Sciatic nerve (tissue), 2 donors: Measurements from ENCODE around the gene VWC2L. TPM values are rescaled to one million over a fixed set of nuclear protein-coding genes. Genes with fewer than 3 reads are reported as not detected.

Experiments
- ATAC-seq: fragments of 200-7000 bp; cut with Tn5 transposase; one replicate; pipeline ENCODE4 v1.9.1; 2020; ENCODE audit warnings: mild to moderate bottlenecking, moderate library complexity
- DNase-seq: peaks from one replicate; pipeline ENCODE4 v3.0.0-alpha.2; 2020; ENCODE audit warnings: low spot score
- intact Hi-C: fragments of 100-400 bp; cut with DNase I; formaldehyde crosslinking; loops from one replicate; pipeline ENCODE4 v1.14.2; 2022
- total RNA-seq: library from RNA; stranded (reverse); fragmentation: NEBNext Ultra II Directional; extraction: Animal tissue kit (Norgen Biotek cat#: 25700); gene quantifications from one replicate; pipeline ENCODE4 v1.2.1, GENCODE V29; 2021
- donor health status: DM: no; HTN: no; CAD: no.
- donor health status: DM: no; HTN: no; CAD: no.

VWC2L gene
- total RNA-seq, 1 donor from 2014 or later = not detected

DNA sequence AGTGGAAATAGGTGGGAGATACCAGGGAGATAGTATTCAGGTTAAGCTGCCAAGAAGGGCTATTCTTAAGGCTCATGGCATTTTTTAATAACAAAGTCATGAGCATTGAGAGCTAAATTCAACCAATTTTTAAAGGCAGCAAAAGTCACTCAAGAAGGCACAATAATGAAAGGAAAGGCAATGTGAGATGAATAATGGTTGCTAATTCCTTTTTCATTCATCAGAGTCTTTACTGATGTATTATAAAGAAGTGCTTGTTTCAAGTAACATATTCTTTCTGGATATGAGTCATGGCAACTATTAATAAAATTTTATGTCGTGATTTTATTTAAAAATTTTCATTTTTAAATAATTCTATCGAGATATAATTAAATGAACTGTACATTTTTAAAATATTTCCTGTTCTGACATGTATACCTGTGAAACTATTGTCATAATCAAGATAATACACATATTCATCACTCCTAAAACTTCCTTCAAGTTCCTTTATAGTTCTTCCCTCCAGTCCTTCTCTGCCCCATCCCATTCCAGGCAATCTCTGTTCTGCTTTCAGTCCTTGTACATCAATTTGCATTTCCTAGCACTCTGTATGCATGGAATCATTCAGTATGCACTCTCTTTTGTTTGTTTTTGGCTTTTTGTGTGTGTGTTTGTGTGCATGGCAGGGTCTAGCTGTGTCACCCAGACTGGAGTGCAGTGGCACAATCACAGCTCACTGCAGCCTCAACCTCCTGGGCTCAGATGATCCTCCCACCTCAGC, 40.8 kb downstream of the VWC2L start:
- no peak for ATAC-seq
- DNase-seq = no peak
- intact Hi-C loops = no loop called here

DNA sequence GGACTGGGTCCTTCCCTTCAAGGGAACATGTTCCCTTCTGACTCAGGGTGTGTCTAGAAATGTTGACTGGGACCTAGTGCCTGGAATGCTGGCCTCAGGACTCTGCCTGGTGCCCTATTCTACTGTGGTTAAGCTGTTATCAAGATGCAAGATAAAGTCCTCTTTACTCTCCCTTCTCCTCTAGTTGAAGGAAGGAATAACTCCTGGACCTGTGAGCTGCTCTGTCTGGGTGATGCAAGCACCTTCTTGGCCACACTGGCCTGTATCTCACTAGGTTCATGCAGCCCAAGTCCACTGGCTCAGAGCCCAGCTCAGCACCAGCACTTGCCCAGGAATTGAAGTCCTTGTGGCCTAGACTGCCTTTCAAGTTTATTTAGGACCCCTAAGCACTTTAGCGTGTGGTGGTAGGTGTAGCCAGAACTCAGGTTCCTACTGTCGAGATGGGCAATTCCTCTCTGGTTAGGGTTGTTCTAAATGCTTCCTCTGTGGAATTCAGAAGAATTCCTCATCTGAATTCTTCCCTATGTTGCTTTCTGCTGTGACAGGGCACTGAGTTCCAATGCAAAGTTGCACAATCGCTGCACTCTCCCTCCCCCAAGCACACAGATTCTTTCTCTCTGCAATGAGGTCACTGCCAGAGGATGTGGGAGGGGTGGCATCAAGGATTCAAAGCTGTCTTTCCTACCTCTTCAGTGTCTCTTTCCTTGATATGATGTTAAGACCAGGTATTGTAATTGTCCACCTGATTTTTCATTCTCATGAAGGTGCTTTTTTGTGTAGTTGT, 54.7 kb downstream of the VWC2L start:
- intact Hi-C loops = no loop called here
- DNase-seq (no peak), ATAC-seq (peak; percentile 62)

DNA sequence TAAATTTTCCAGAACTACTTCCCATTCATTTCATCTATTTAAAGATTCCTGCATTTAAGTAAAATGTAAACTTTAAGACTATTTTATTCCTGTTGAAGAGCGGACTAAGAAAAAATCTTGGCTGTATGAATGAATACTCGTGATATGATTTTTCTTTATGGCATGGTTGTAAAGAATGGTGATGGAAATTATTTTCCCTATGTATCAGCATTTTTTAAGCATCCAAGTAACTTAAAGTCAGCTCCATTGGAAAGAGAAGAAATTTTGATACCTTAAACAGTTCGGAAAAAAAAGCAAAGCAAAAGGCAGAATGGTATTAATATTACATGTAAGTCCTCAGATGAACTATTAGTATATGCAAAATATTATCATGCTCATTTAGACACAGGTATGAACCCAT, 58.9 kb downstream of the VWC2L start:
- ATAC-seq (no peak), DNase-seq (no peak)
- intact Hi-C loops = no loop called here

DNA sequence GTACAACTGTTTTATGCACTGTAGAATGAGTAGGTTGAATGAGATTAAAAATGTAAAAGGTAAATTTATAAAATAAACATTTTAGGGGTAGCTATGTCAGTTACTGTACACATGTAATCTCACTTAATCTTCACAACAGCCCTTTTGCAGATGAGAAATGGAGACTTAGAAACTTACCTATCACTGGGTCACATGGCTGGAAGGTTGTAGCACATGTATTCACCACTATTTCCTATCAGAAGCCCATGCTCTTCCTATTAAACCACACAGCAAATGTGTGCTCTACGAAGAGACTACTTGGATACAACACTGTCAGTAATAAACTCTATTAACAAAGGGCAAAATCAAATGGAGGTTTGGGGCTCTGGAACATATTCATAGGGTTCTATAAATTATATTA, 60.5 kb downstream of the VWC2L start:
- intact Hi-C loops = no loop called here
- no peak for DNase-seq
- ATAC-seq = no peak

- intact Hi-C loops = no loop called here
- no peak for DNase-seq
- no peak for ATAC-seq
Measured at GRCh38 chr2:214471990-214472389, 61.1 kb downstream of the VWC2L start.

DNA sequence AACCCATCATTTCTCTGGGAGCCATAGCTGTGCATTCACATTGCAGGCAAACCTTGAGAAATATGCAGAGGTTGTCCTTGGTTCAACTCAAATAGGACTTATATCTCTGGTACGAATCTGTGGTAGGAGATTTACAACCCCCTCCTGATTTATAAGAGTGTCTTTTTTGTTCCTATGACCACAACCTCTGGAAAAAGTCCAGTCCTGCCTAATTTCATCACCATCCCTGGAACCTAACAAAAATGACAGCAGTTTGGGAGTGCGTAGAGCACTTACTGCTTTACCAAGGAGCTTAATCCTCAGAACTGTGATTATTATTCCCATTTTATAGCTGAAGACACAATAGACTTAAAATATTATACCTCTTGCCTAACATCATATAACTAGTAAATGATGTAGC, 66.5 kb downstream of the VWC2L start:
- no peak for ATAC-seq
- DNase-seq = no peak
- intact Hi-C loops = no loop called here

- DNase-seq = no peak
- peak; percentile 85 for ATAC-seq
- intact Hi-C loops = no loop called here
Measured at GRCh38 chr2:214481204-214481603, 70.3 kb downstream of the VWC2L start.

DNA sequence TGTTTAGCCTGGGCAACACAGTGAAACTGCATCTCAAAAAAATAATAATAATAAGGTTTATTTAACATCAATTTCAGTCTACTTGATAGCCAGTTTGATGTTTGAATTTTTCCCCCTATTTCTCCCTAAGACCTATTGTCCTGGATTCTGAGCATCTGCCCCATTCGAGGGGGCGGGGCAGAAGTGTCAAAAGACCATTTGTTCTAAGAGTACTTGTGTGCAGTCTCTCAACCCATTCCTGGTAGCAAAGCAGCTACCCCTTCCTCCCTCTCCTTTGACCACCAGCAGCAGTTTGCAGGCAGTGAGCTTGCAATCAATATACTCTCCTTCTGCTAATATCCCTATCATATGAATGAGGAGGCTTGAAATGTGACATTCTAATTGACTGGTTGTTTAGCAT, 71.9 kb downstream of the VWC2L start:
- ATAC-seq (no peak), DNase-seq (no peak)
- intact Hi-C loops = no loop called here

GRCh38 chr2:214484239-214484638, 73.4 kb downstream of the VWC2L start:
- ATAC-seq (peak; percentile 44), DNase-seq (no peak)
- intact Hi-C loops = no loop called here

DNA sequence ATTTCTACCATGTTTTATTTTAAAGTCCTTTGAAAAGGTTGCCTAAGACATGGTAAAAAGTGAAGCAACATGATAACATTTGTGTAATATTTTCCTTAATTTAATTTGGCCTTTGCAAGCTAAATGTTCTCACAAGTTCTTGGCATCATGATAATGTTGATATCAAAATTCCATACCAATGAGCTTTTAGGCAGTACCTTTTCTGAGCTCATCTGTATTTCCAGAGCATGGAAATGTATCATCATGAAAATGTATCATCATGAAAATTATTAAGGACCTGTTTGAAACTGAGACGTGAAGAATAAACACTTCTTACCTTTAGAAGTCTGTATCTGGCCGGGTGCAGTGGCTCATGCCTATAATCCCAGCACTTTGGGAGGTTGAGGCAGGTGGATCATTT, 73.8 kb downstream of the VWC2L start:
- no peak for DNase-seq
- no peak for ATAC-seq
- intact Hi-C loops = no loop called here

GRCh38 chr2:214489181-214489580, 78.3 kb downstream of the VWC2L start:
- DNase-seq (no peak), ATAC-seq (no peak)
- intact Hi-C loops = no loop called here

DNA sequence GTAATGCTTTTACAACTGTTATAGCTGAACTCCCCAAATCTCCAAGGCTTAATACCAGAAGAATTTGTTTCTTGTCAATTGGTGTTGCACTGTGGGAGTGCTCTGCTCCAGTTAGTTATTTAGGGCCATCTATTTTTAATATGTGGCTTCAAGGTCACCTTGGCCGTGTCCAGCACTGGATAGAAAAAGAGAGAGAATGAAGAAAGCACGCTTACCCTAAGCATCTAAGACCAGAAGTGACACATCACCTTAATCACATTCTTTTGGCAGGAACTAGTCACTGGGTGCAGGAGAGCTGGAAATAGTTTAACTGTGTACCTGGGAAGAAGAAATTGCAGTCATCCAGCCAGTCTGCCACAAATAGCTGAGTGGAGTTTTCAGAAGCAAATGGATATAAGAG, 78.8 kb downstream of the VWC2L start:
- DNase-seq (no peak), ATAC-seq (no peak)
- intact Hi-C loops = no loop called here

- intact Hi-C loops = no loop called here
- DNase-seq (no peak), ATAC-seq (no peak)
Measured at GRCh38 chr2:214492152-214492551, 81.3 kb downstream of the VWC2L start.

DNA sequence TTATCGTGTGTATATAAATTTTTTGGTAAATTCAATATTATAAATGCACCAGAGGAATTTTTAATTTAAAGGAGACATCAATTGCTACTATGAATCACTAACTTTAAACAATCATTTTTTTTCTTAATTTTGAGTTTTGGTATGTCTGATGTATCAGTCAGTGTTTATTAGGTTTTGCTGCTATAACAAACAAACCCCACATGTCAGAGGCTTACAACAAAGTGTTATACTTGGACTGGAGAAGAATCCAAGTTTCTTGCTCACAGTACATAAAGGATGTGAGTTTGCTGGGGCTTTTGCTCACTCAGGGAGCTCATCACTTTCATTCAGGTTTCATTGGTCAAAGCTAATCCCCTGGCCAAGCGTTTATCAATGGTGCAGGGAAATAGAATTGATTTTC, 81.8 kb downstream of the VWC2L start:
- ATAC-seq (no peak), DNase-seq (no peak)
- intact Hi-C loops = no loop called here

GRCh38 chr2:214497489-214497888, 86.6 kb downstream of the VWC2L start:
- intact Hi-C loops = no loop called here
- no peak for ATAC-seq
- DNase-seq = no peak

GRCh38 chr2:214503568-214503967, 92.7 kb downstream of the VWC2L start:
- no peak for DNase-seq
- no peak for ATAC-seq
- intact Hi-C loops = no loop called here

DNA sequence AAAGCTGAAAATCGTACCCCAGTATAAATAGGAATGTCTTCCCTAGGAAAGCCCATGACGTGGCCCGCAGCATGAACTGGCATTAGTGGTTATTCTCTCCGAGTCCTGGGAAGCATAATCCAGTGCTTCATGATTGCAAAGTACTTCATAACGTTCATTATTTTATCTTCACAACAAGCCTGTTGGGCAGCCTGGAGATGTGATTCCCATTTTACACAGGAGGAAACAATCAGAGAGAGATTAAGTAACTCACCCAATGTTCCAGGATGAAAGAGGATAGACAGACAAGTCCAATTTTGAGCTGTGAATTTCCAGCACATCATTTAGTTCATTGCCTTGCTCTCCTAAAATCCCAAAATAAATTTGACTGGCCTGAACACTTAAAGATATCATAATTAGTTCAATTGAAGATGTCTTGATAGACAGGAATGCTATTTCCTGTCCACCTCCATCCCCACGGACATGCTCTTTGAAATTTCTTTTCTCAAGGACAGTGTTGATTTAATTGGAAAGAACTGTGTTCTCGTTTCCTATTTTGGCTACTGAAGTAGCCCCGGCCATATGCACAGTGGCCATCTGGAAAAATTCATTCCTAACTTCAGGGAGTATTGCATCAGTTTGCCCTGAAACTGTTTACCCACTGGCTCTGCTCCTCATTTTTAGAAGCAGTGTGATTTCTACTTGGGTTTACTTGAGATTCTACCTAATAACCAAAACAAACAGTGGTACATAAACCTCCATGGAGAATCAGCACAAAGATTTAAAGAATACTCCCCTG, 93.9 kb downstream of the VWC2L start:
- peak; percentile 64 for ATAC-seq
- intact Hi-C loops = no loop called here
- DNase-seq = no peak

GRCh38 chr2:214507032-214507431, 96.2 kb downstream of the VWC2L start:
- intact Hi-C loops = no loop called here
- ATAC-seq (no peak), DNase-seq (no peak)

DNA sequence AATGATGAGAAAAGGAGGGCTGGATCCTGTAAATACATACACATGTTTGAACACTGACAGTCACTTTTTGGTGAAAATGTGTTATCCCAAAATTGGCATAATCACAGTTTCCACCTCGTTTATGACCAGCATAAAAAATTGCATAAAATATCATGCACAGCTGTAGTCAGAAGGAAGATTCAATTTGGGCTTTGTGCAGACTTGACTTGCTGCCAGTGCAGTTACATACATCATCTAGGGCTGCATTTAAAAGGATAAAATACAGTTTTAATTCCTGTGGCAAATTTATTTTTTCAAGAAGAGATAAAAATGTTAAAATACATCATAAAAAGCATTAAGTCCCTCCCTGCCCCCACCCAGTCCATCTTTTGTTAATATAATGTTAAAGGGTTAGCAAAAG, 103.8 kb downstream of the VWC2L start:
- DNase-seq = no peak
- no peak for ATAC-seq
- intact Hi-C loops = no loop called here

DNA sequence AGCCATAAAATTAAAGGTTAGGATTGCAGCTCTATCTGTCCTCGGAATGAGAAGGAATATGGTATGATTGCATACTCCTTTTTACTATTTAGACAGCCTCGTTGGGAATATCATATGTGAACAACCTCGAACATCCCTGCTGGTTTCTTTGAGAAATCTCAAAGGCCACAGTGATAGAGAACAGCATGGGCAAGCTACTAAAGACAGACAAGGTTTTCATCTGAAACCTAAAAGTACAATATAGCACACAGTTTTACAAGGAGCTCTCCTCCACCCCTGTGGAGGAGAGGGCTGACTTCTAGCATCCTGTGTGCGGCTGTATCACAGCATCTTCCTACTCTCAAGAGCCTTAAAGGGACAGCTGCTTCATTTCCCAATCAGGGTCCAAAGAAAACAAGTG, 104.3 kb downstream of the VWC2L start:
- intact Hi-C loops = no loop called here
- no peak for ATAC-seq
- no peak for DNase-seq
